B cell (primary cell): Measurements from ENCODE around the gene OR52D1.

Experiments
- CTCF ChIP-seq: fragments of 200-600 bp; IDR thresholded peaks from one replicate; pipeline ENCODE4 v1.8.0; 2022; ENCODE audit warnings: antibody characterized with exemption, mild to moderate bottlenecking
- EZH2 ChIP-seq: IDR thresholded peaks from 2 replicates; pipeline ENCODE4 v1.6.1; 2012; ENCODE audit warnings: borderline replicate concordance, low read depth, mild to moderate bottlenecking, moderate library complexity, low read length; ENCODE audit not compliant: insufficient read depth, poor library complexity, severe bottlenecking

GRCh38 chr11:5486003-5486402, 2.5 kb upstream of the OR52D1 start:
- no peak for TF ChIP-seq CTCF
- no peak for TF ChIP-seq EZH2
